Neuronal stem cell (in vitro differentiated cells): Measurements from ENCODE around the gene ZSCAN2.
A peak's percentile ranks its signal among the peaks of the same experiment; 100 is the strongest.

Source experiments
- DNase-seq: peaks from one replicate; pipeline ENCODE4 v3.0.0-alpha.2; 2013; ENCODE audit warnings: low spot score
- H2AFZ ChIP-seq: one replicate; pipeline ENCODE4 v1.6.1; 2013; ENCODE audit warnings: mild to moderate bottlenecking, low read length, inconsistent platforms
- H2AK5ac ChIP-seq: 2 replicates; pipeline ENCODE4 v1.6.1; 2013; ENCODE audit warnings: low read depth, mild to moderate bottlenecking, inconsistent platforms, low read length, moderate library complexity, mixed read lengths
- H2BK120ac ChIP-seq: 2 replicates; pipeline ENCODE4 v1.6.1; 2013; ENCODE audit warnings: low read depth, mild to moderate bottlenecking, inconsistent platforms, low read length, moderate library complexity, mixed read lengths
- H2BK12ac ChIP-seq: one replicate; pipeline ENCODE4 v1.6.1; 2013; ENCODE audit warnings: low read length, inconsistent platforms
- H2BK15ac ChIP-seq: 2 replicates; pipeline ENCODE4 v1.6.1; 2013; ENCODE audit warnings: mild to moderate bottlenecking, low read length, inconsistent platforms, mixed read lengths
- H2BK5ac ChIP-seq: one replicate; pipeline ENCODE4 v1.6.1; 2013; ENCODE audit warnings: inconsistent platforms, mild to moderate bottlenecking, low read length, moderate library complexity
- H3K14ac ChIP-seq: one replicate; pipeline ENCODE4 v1.6.1; 2013; ENCODE audit warnings: low read length, inconsistent platforms
- H3K18ac ChIP-seq: 2 replicates; pipeline ENCODE4 v1.6.1; 2013; ENCODE audit warnings: low read length, inconsistent platforms
- H3K23ac ChIP-seq: 2 replicates; pipeline ENCODE4 v1.6.1; 2013; ENCODE audit warnings: low read depth, mild to moderate bottlenecking, mixed read lengths, low read length, inconsistent platforms; ENCODE audit not compliant: poor library complexity
- H3K27ac ChIP-seq: replicated peaks from 3 replicates; pipeline ENCODE4 v1.5.1; 2013; ENCODE audit warnings: low read length, inconsistent platforms
- H3K27me3 ChIP-seq, 3 experiments: 2 replicates each; pipeline ENCODE4 v1.6.1; 2013; ENCODE audit warnings: low read length in 3 of 3, mild to moderate bottlenecking in 2 of 3, inconsistent platforms in 1 of 3, low read depth in 1 of 3, mixed read lengths in 1 of 3, moderate library complexity in 1 of 3; ENCODE audit not compliant: control insufficient read depth in 3 of 3, insufficient read depth in 3 of 3
- H3K36me3 ChIP-seq, 2 donors: replicated peaks in 1 of 2; 2 replicates each; pipeline ENCODE4 v1.6.1; 2013; ENCODE audit warnings: low read length in 2 of 2; ENCODE audit not compliant: control insufficient read depth in 2 of 2, insufficient read depth in 2 of 2
- H3K4ac ChIP-seq: 2 replicates; pipeline ENCODE4 v1.6.1; 2013; ENCODE audit warnings: inconsistent platforms, mild to moderate bottlenecking, low read length, moderate library complexity
- H3K4me1 ChIP-seq, 2 donors: 1 replicate in 1 of 2; 2 replicates in 1 of 2; pipeline ENCODE4 v1.6.1; 2013; ENCODE audit warnings: low read length in 2 of 2, low read depth in 1 of 2; ENCODE audit not compliant: control insufficient read depth in 2 of 2, insufficient read depth in 1 of 2
- H3K4me2 ChIP-seq: one replicate; pipeline ENCODE4 v1.6.1; 2013; ENCODE audit warnings: mild to moderate bottlenecking, low read length, inconsistent platforms; ENCODE audit not compliant: insufficient read depth, poor library complexity, severe bottlenecking
- H3K4me3 ChIP-seq, 2 donors: 2 replicates each; pipeline ENCODE4 v1.5.1; 2013; ENCODE audit warnings: low read length in 2 of 2, mild to moderate bottlenecking in 2 of 2, inconsistent platforms in 1 of 2, moderate library complexity in 1 of 2
- H3K79me1 ChIP-seq: one replicate; pipeline ENCODE4 v1.6.1; 2013; ENCODE audit warnings: low read depth, mild to moderate bottlenecking, inconsistent platforms, low read length, moderate library complexity
- H3K9ac ChIP-seq: one replicate; pipeline ENCODE4 v1.6.1; 2013; ENCODE audit warnings: mild to moderate bottlenecking, low read depth, low read length, inconsistent platforms; ENCODE audit not compliant: poor library complexity
- H3K9me3 ChIP-seq, 2 donors: replicated peaks in 1 of 2; 2 replicates each; pipeline versions ENCODE3 to v1.6.1; 2013; ENCODE audit warnings: low read length in 2 of 2, mild to moderate bottlenecking in 2 of 2, inconsistent platforms in 1 of 2, low read depth in 1 of 2, mixed read lengths in 1 of 2, moderate library complexity in 1 of 2; ENCODE audit not compliant: control insufficient read depth in 2 of 2, insufficient read depth in 1 of 2
- H4K8ac ChIP-seq: one replicate; pipeline ENCODE4 v1.6.1; 2013; ENCODE audit warnings: low read depth, mild to moderate bottlenecking, inconsistent platforms, low read length, moderate library complexity
- H4K91ac ChIP-seq: one replicate; pipeline ENCODE4 v1.6.1; 2013; ENCODE audit warnings: low read length, low read depth, mild to moderate bottlenecking, inconsistent platforms; ENCODE audit not compliant: poor library complexity
- WGBS, 2 donors: extraction: QIAGEN DNeasy Blood & Tissue Kit; methylation state at CpG; one replicate each; pipeline ENCODE4 v1.1.7; 2013; ENCODE audit warnings: missing lambda C conversion rate in 2 of 2, mixed read lengths in 1 of 2; ENCODE audit not compliant: insufficient read length in 2 of 2, insufficient replicate concordance in 1 of 2; ENCODE audit errors: extremely low coverage in 2 of 2; 5-methylcytosine and 5-hydroxymethylcytosine counted together

Gene ZSCAN2

GRCh38 chr15:84648539-84648938 lies 47.7 kb downstream of the ZSCAN2 start:
- Histone ChIP-seq H3K9ac (no peak overlapping the region), H3K36me3 (peaks cover 52 to 87% of the 10 kb centered on the region in 2 donors), H3K27ac (no peak overlapping the region), H2AFZ (no peak overlapping the region), H3K4me2 (no peak overlapping the region), H3K4me1 (peaks cover 2 to 3% of the 10 kb centered on the region in 2 donors), H2AK5ac (no peak overlapping the region), H4K8ac (no peak overlapping the region), H3K4ac (no peak overlapping the region), H2BK15ac (no peak overlapping the region), H3K4me3 (no peak overlapping the region), H2BK12ac (no peak overlapping the region), H3K9me3 (no peaks in the 10 kb centered on the region), H2BK5ac (no peak overlapping the region), H3K79me1 (peaks cover 6% of the 10 kb centered on the region), H3K18ac (no peak overlapping the region), H2BK120ac (no peak overlapping the region), H4K91ac (no peak overlapping the region), H3K23ac (no peak overlapping the region), H3K14ac (no peak overlapping the region), H3K27me3 (no peaks in the 10 kb centered on the region)
- DNase-seq: no peak
- no CpG with 5 or more reads among the region's 3 CpGs for WGBS, 2 donors

GRCh38 chr15:84649706-84650105 lies 48.9 kb downstream of the ZSCAN2 start:
- H2AK5ac ChIP-seq: no peak overlapping the region
- H3K36me3 ChIP-seq: peaks cover 45 to 77% of the 10 kb centered on the region in 2 donors
- no peak overlapping the region for H3K18ac ChIP-seq

GRCh38 chr15:84653584-84653909 lies 52.7 kb downstream of the ZSCAN2 start:
- Histone ChIP-seq H2BK12ac (no peak overlapping the region), H3K79me1 (peaks cover 11% of the 10 kb centered on the region), H3K14ac (peak overlapping the region; percentile 87), H3K4me3 (peak overlapping the region; percentile 82 to 88), H3K4ac (no peak overlapping the region), H2AFZ (peak overlapping the region; percentile 93), H3K4me1 (peaks cover 2 to 9% of the 10 kb centered on the region in 2 donors), H2BK15ac (no peak overlapping the region), H3K4me2 (peak overlapping the region; percentile 78), H3K18ac (peak overlapping the region; percentile 98), H2AK5ac (no peak overlapping the region), H3K23ac (peak overlapping the region; percentile 96), H4K8ac (no peak overlapping the region), H3K27me3 (peaks cover 0 to 4% (median 0%) of the 10 kb centered on the region in 3 experiments), H2BK5ac (peak overlapping the region; percentile 79), H3K9ac (peak overlapping the region; percentile 98), H3K9me3 (no peaks in the 10 kb centered on the region), H3K27ac (peak overlapping the region; percentile 20), H2BK120ac (no peak overlapping the region), H3K36me3 (peaks cover 18 to 54% of the 10 kb centered on the region in 2 donors), H4K91ac (no peak overlapping the region)
- no CpG with 5 or more reads among the region's 7 CpGs for WGBS, 2 donors
- DNase-seq: no peak

More at GRCh38 chr15:84649706-84650105, 48.9 kb downstream of the ZSCAN2 start:
- Histone ChIP-seq H2BK12ac (no peak overlapping the region), H2BK15ac (no peak overlapping the region), H3K4me1 (peaks cover 2 to 3% of the 10 kb centered on the region in 2 donors), H3K27ac (no peak overlapping the region), H3K4ac (no peak overlapping the region), H4K8ac (no peak overlapping the region), H3K4me3 (no peak overlapping the region), H4K91ac (no peak overlapping the region), H3K9me3 (no peaks in the 10 kb centered on the region), H3K9ac (no peak overlapping the region), H2BK5ac (no peak overlapping the region), H2BK120ac (no peak overlapping the region), H3K14ac (no peak overlapping the region), H3K4me2 (no peak overlapping the region), H3K27me3 (no peaks in the 10 kb centered on the region), H3K79me1 (peaks cover 11% of the 10 kb centered on the region), H2AFZ (no peak overlapping the region), H3K23ac (no peak overlapping the region)
- no CpG with 5 or more reads among the region's 2 CpGs for WGBS, 2 donors
- DNase-seq: no peak

DNA sequence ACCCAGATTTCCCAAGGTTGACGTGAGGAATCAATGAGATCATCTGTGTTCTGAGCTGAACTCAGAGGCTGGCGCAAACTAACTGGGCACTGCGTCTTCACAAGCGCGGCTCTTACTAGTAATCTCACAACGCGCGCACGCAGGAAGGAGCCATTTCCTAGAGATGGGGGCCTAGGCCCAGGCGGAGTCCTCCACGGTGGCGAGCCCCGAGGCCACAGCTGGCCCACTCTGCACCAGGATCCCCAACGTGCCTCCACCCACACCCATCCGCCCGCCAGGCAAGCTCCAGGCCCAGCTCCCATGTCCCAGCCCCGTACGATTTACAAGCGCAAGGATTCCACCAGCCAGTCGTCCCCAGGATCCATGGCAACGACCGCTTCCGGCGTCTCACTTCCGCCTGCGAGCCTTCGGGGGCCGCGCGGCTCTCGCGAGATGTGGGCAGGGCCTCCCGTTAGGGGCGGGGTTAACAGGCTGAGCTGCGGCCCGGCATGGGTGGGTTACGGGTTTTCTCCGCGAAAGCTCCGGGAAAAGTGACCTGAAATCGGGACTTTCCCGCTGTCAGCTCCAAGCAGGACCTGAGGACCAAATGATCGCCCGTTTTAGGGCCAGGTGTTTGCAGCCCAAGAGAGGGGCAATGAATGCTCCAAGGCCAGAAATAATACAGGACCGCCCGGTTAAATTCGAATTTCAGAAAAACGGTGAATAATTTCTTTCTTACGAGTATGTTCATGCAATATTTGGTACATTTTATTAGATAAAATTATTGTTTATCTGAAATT lies 53.3 kb downstream of the ZSCAN2 start, which contains the start of gene WDR73:
WDR73 (minus strand) TSS at position 374 of the 779 bp plus-strand sequence; CDS start at position 365, 9 bp downstream.
- Histone ChIP-seq H3K27ac (peak within 1 kb of the TSS; percentile 45), H3K9me3 (no peaks in the 10 kb centered on the region), H3K9ac (peak within 1 kb of the TSS; percentile 98), H3K4me1 (peaks cover 2 to 12% of the 10 kb centered on the region in 2 donors), H3K4me3 (peak within 1 kb of the TSS; percentile 82 to 88), H3K79me1 (peaks cover 11% of the 10 kb centered on the region), H3K23ac (peak within 1 kb of the TSS; percentile 96), H3K4ac (no peak within 1 kb of the TSS), H3K14ac (peak within 1 kb of the TSS; percentile 87), H3K27me3 (peaks cover 0 to 4% (median 0%) of the 10 kb centered on the region in 3 experiments), H3K36me3 (peaks cover 15 to 48% of the 10 kb centered on the region in 2 donors), H2BK120ac (no peak within 1 kb of the TSS), H3K18ac (peak within 1 kb of the TSS; percentile 98), H2BK5ac (peak within 1 kb of the TSS; percentile 79), H2BK15ac (peak within 1 kb of the TSS; percentile 35), H2AFZ (peak within 1 kb of the TSS; percentile 93), H4K91ac (no peak within 1 kb of the TSS), H4K8ac (peak within 1 kb of the TSS; percentile 99), H3K4me2 (peak within 1 kb of the TSS; percentile 78), H2BK12ac (no peak within 1 kb of the TSS), H2AK5ac (no peak within 1 kb of the TSS)
- WGBS, 2 donors: no CpG with 5 or more reads among the region's 49 CpGs
- peak; percentile 93 for DNase-seq
